Activated gamma-delta T cell treated with Interleukin-2 at 50 U/mL for 16 hours (primary cell): Measurements from ENCODE around the gene ZNF850.
"Not testable (repeated sequence)": the region's sequence is repeated elsewhere in the genome, so short reads cannot be mapped to it uniquely, and the experiment has no call there.

ENCODE experiments used
- DNase-seq: peaks from one replicate; pipeline ENCODE4 v3.0.0-alpha.2; 2020

The ZNF850 gene

GRCh38 chr19:36772311-36773222 lies at the start of gene ZNF850:
Gene ZNF850, minus strand, starts transcription at chr19:36772807. Its CDS starts 10,201 bp downstream, at chr19:36762606.
- peak; percentile 92 for DNase-seq

DNA sequence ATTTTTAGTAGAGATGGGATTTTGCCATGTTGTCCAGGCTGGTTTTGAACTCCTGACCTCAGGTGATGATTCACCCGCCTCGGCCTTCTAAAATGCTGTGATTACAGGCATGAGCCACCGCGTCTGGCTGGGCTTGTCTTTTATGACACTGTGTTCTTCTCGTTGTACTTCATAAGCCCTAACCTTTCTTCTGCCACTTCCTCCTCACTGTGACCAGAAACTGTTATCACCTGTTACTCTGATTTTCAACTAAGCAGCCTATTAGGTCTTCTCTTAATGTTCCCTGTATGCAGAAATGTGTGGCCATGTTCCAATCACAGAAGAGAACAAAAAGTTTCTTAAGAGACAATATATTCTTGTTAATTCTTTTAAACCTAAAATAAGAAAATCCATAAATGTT lies 49.2 kb upstream of the ZNF850 start:
- DNase-seq: no peak

GRCh38 chr19:36819130-36819630 lies 46.6 kb upstream of the ZNF850 start:
- no peak for DNase-seq

- DNase-seq: no peak
Measured at GRCh38 chr19:36807029-36807428, 34.4 kb upstream of the ZNF850 start.

- DNase-seq: no peak
Measured at GRCh38 chr19:36805364-36805763, 32.8 kb upstream of the ZNF850 start.

GRCh38 chr19:36797786-36798108 lies 25.1 kb upstream of the ZNF850 start:
- DNase-seq: no peak

- no peak for DNase-seq
Measured at GRCh38 chr19:36796714-36796992, 24.0 kb upstream of the ZNF850 start.

DNA sequence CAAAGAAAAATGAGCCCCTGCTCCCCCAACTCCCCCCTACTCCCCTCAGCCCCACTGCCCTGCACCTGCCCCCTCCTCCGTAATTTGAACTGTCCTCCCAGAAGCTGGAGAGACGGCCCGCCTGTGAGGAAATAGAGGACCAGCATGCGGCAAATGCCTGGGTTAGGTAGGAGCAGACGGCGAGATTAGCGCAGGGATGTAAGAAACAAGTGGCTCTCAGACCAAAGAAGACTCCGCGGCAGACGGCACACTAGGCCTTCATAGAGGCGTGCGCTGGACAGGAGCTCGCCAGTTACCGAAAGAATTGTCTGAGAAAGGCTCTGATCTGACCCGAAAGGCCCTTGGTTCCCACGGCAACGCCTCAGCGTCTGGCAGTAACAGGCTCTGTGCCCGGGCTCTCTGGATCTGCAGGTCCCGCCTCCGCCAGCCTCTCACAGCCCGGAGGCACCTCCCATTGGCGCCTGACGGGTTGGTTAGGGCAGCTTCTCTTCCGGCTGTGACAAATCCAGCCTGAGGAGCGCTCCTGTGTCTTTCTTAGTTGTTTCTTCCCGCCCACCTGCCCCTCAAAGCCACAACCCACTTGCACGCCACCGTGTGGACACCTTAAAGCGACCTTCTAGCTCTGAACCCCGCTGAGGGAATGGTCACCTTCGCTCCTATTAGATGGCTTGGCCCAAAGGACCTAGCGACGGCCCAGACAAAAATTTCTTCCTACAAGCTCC lies 19.0 kb upstream of the ZNF850 start:
- DNase-seq: not testable (repeated sequence)

DNA sequence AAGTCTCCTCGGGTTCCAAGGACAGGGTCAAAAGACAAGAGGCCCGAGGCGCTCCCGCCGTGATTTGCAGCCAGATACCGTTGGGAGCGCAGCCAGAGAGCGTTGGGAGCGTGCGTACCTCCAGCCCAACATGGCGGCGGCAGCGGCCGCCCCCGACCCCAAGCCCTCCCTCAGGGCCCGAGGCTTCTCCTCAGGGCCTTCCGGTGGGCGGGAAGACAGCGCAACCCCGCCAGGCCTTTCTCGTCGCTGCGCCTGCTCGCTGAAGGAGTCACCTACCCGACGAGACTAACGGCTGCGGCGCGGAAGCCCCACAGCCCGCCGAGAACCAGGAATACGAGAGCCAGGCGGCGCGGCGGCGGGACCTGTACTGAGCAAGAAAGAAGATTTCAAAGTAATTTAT lies 3.2 kb upstream of the ZNF850 start:
- DNase-seq: no peak

- DNase-seq: no peak
Measured at GRCh38 chr19:36773223-36773579, 594 bp upstream of the ZNF850 start.

- no peak for DNase-seq
Measured at GRCh38 chr19:36771261-36772231, 1.1 kb downstream of the ZNF850 start.

DNA sequence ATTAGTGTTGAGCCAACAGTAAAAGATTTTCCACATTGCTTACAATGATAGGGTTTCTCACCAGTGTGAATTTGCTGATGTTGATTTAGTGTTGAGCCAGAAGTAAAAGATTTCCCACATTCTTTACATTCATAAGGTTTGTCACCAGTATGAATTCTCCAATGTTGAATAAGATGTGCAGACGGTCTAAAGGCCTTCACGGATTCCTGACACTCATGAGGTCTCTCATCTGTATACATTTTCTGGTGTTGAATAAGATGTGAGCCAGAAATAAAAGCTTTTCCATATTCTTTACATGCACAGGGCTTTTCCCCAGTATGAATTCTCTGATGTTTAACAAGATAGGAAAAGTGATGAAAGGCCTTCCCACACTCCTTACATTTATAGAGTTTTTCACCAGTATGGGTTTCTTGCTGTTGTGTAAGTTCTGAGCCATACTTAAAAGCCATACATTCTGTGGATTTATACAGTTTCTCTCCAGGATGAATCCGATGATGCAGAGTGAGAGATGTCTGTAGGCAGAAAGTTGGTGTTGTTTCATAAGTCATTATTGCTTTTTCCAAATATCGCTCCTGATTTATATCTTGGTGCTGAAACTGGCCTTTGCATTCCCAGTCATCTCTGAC lies 22.4 kb downstream of the ZNF850 start:
- DNase-seq: no peak

- not testable (repeated sequence) for DNase-seq
Measured at GRCh38 chr19:36749613-36750012, 23.0 kb downstream of the ZNF850 start.

DNA sequence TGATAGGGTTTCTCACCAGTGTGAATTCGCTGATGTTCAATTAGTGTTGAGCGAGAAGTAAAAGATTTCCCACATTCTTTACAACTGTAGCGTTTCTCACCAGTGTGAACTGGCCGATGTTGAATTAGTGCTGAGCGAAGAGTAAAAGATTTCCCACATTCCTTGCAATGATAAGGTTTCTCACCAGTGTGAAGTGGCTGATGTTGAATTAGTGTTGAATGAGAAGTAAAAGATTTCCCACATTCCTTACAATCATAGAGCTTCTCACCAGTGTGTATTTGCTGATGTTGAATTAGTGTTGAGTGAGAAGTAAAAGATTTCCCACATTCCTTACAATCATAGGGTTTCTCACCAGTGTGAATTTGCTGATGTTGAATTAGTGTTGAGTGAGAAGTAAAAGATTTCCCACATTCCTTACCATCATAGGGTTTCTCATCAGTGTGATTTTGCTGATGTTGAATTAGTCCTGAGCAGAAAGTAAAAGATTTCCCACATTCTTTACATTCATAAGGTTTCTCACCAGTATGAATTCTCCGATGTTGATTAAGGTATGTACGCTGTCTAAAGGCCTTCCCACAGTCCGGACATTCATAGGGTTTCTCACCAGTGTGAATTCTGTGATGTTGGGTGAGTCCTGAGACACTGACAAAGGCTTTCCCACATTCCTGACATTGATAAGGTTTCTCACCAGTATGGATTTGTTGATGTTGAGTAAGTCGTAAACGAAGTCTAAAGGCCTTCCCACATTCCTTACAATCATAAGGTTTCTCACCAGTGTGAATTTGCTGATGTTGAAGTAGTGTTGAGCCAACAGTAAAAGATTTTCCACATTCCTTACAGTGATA lies 24.0 kb downstream of the ZNF850 start:
- DNase-seq: no peak

GRCh38 chr19:36747750-36748149 lies 24.9 kb downstream of the ZNF850 start:
- no peak for DNase-seq

- DNase-seq: no peak
Measured at GRCh38 chr19:36745870-36746269, 26.7 kb downstream of the ZNF850 start.

DNA sequence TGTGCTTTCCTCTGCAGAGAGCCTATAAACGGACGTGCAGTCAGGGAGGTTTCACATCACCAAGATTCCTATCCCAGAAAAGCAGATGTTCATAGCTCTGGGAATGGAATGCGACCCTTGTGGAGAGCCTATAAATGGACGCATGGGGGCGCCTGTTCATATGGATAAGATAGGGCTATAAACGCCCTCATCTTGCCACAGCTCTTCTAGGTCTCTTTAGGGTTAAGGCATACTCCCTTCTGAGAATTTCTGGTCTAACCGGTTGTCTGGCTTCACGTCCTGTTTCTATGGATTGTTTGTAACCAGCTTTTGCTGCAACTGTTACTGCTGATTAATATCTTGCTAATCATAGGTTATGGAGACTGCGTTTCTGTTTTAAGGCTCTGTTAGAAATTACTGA lies 36.4 kb downstream of the ZNF850 start:
- not testable (repeated sequence) for DNase-seq

DNA sequence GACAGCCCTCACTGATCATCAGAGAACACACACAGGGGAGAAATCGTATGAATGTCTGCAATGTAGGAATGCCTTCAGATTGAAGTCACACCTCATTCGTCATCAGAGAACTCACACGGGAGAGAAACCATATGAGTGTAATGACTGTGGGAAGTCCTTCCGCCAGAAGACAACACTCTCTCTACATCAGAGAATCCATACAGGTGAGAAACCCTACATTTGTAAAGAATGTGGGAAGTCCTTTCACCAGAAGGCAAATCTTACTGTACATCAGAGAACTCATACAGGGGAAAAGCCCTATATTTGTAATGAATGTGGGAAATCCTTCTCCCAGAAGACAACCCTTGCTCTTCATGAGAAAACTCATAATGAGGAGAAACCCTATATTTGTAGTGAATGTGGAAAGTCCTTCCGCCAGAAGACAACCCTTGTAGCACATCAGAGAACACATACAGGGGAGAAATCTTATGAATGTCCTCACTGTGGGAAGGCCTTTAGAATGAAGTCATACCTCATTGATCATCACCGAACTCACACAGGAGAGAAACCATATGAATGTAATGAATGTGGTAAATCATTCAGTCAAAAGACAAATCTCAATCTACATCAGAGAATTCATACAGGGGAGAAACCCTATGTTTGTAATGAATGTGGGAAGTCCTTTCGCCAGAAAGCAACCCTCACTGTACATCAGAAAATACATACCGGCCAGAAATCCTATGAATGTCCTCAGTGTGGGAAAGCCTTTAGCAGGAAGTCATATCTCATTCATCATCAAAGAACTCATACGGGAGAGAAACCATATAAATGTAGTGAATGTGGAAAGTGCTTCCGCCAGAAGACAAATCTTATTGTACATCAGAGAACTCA lies 52.7 kb downstream of the ZNF850 start:
- DNase-seq: no peak

DNA sequence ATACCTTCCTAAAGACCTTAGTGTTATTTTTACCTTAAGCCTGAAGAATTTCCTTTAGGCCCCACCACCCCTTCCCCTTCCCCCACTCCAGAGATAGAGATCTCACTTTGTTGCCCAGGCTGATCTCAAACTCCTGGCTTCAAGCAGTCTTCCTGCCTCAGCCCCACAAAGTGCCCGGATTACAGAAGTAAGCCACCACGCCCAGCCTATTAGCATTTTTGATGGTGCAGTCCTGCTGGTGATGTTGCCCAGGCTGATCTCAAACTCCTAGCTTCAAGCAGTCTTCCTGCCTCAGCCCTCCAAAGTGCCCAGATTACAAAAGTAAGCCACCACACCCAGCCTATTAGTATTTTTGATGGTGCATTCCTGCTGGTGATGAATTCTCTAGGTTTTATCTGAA lies 63.2 kb downstream of the ZNF850 start:
- DNase-seq: no peak

- no peak for DNase-seq
Measured at GRCh38 chr19:36707134-36707533, 65.5 kb downstream of the ZNF850 start.

GRCh38 chr19:36688058-36688457 lies 84.5 kb downstream of the ZNF850 start:
- DNase-seq: no peak
